Hematopoietic multipotent progenitor cell (in vitro differentiated cells): Measurements from ENCODE around the gene CPA2. TPM values are rescaled to one million over a fixed set of nuclear protein-coding genes. Genes with fewer than 3 reads are reported as not detected.
"Not testable (repeated sequence)": the region's sequence is repeated elsewhere in the genome, so short reads cannot be mapped to it uniquely, and the experiment has no call there.

Experiments used
- DNase-seq, 3 donors: peaks; one replicate each; pipeline ENCODE4 v3.0.0-alpha.2; 2011 to 2015; ENCODE audit warnings: low read depth in 2 of 3, low spot score in 2 of 3
- total RNA-seq: library from RNA; depleted of rRNA; stranded (reverse); fragments of >200 nt; gene quantifications from one replicate; pipeline ENCODE4 v1.2.3, GENCODE V29; 2012

CPA2 gene
- under 0.01 TPM for total RNA-seq

GRCh38 chr7:130266258-130266960 is at the start of gene CPA2:
CPA2 (plus strand) TSS chr7:130266863; CDS start chr7:130266882, 19 bp downstream.
- no peak for DNase-seq

DNA sequence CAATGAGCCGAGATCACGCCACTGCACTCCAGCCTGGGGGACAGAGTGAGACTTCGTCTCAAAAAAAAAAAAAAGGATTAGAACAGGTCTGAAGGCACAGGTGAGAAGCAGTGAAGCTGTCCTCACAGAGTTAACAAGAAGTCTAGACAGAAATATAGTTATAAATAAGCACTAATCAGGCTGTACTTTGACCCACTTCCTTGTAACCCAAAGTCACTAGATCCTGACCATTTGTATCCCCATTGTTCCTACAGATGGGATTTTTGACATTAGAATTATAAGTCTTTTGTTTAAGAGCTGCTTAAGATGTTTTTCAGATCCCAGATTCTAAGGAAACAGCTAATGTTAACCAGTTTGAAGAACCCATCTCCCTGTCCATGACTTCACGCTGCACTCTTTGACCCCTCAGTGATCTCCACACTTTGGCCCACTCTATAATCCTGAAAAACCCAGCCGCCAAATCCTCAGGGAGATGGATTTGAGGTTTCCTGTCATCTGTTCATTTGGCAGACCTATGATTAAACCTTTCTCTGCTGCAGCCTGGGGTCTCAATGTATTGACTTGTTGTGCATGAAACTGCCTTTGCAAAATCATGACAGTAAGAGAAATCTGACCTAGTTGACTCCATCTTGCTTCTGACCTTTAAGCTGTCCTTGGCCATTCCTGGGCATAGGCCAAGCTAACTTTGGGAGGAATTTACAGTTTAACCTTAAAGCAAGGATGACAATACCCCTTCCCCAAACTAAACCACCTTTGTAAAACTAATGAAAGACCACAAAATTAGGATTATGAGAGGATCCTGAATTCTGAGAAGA is 47.6 kb upstream of the CPA2 start:
- no peak for DNase-seq

DNA sequence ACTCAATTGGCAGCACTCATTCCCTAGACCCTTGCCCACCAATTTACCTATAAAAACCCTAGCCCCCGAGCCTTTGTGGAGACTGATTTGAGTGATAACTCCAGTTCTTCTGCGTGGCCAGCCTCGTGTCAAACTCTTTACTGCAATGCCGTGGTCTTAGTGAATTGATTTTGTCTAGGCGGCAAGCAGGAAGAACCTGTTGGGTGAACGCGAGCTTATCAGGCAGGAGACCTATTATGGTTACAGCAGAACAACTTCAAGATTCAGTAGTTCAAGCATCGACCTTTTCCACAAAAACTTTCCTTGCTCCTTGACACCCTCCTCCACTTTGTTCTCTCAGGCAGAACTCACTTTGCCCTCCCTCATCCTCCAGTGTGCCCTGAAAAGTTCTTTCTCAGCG is 46.8 kb upstream of the CPA2 start:
- no peak for DNase-seq

GRCh38 chr7:130221746-130222145 is 44.9 kb upstream of the CPA2 start:
- DNase-seq: no peak

DNA sequence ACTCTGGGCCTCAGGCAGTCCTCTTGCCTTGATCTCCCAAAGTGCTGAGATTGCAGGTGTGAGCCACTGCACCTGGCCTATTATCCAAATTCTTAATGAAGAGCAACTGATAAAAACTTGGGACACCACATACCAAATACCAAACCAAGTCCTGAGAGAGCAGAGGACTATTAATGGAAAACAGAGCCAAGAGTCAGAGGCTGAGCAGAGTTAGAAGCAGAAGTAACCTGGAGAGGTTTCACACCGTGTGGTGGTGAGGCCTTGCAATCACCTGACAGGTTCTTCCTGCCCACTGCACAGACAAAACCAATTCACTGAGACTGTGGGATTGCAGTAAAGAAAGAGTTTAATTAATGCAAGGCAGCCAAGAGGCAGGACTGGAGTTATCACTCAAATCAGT is 43.0 kb upstream of the CPA2 start:
- no peak for DNase-seq

GRCh38 chr7:130224210-130224609 is 42.5 kb upstream of the CPA2 start:
- no peak for DNase-seq

DNA sequence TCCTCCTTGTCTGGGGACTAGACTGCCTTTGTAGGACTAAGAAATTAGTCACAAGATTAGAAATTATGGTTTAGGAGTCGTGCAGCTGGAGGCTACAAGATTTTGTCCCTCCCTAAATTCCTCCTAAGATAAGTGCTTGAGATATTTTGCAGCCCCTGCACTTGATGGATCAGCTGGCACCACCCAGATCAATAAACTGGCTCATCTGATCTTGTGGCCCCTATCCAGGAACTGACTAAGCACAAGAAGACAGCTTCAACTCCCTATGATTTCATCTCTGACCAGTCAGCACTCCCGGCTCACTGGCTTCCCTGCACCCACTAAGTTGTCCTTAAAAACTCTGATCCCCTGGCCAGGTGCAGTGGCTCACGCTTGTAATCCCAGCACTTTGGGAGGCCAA is 41.7 kb upstream of the CPA2 start:
- DNase-seq: not testable (repeated sequence)

DNA sequence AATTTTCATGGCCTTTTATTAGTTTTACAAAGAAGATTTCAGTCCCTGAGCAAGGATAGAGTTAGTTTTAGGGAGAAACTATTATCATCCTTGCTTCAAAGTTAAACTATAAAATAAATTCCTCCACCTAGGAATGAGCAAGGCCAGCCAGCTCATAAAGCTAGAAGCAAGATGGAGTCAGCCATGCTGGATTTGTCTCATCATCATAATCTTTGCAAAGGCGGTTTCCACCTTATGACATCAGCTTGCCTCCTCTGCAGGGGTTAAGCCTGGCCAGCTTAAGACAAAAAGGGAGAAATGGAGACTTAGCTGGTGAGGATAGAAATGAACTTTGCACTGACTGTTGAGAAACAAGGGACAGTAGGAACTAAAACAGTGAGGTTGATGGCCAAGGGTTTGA is 40.3 kb upstream of the CPA2 start:
- DNase-seq: no peak

GRCh38 chr7:130227883-130228575 is 38.6 kb upstream of the CPA2 start:
- DNase-seq: no peak

- no peak for DNase-seq
Measured at GRCh38 chr7:130228840-130229502, 37.7 kb upstream of the CPA2 start.

DNA sequence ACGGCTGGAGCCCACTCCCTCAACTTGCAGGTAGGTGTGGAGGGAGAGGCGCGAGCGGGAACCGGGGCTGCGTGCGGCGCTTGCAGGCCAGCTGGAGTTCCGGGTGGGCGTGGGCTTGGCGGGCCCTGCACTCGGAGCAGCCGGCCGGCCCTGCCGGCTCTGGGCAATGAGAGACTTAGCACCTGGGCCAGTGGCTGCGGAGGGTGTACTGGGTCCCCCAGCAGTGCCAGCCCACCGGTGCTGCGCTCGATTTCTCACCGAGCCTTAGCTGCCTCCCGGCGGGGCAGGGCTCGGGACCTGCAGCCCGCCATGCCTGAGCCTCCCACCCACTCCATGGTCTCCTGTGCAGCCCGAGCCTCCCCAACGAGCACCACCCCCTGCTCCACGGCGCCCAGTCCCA is 36.7 kb upstream of the CPA2 start:
- DNase-seq: not testable (repeated sequence)

DNA sequence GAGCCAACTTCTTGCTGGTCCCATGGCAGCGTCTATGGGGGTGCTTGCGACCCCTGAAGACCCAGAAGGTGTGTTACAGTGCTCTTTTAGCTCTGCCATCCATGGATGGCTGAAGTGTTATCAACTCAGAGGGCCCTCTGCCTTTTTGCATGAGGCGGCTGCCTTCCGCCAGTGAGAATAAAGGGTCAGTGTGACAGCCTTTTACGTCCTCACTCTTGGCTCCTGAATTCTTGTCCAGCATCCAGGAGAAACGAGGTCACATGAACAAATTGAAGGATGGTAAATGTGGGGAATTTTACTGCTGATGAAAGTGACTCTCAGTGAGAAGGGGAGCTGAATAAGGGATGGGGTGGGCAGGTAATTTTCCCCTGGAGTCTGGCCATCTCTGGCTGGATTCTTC is 34.9 kb upstream of the CPA2 start:
- no peak for DNase-seq

DNA sequence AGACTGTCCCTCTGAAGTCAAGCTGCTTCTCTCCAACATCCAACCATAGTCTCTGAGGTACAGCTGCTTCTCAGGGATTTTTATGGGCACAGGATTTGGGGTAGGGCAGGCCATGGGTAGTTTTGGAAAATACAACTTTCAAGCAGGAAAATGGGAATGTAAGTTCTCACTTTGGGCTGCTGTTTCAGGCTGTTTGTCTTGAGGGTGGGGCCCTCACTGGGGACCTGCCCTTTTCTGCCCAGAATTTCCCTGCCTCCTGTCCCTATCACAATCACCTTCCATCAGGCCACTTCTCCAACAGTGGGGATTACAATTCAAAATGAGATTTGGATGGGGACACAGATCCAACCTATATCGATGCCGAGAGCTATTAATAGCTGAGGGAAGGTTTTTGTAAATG is 34.5 kb upstream of the CPA2 start:
- no peak for DNase-seq

GRCh38 chr7:130234078-130234477 is 32.6 kb upstream of the CPA2 start:
- no peak for DNase-seq

DNA sequence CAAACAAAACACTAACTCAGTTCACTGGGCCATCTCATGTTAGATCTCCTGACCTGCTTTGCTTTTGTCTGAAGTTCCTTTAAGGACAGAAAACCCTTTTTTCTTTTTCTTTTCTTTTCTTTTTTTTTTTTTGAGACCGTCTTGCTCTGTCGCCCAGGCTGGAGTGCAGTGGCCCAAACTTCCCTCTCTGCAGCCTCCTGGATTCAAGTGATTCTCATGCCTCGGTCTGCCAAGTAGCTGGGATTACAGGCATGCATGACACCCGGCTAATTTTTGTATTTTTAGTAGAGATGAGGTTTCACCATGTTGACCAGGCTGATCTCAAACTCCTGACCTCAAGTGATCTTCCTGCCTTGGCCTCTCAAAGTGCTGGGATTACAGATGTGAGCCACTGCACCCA is 30.3 kb upstream of the CPA2 start:
- not testable (repeated sequence) for DNase-seq

DNA sequence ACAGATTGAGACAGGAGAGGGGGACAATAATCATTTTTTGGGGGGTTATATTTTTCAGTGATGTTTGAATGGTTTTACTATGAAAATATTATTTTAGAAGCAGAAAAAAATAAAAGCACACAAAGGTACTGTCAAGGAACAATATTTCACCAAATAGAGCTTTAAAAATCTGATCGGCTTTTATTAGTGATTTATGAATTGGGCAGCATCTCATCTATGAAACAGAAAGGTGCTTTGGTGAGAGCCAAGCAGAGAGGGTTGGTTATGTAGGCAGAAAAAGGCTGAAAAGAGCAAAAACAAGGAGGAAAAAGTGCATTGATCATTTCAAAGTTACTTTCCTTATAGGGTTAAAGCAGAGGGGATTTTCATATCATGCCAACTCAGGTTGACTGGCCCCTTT is 26.4 kb upstream of the CPA2 start:
- DNase-seq: no peak

DNA sequence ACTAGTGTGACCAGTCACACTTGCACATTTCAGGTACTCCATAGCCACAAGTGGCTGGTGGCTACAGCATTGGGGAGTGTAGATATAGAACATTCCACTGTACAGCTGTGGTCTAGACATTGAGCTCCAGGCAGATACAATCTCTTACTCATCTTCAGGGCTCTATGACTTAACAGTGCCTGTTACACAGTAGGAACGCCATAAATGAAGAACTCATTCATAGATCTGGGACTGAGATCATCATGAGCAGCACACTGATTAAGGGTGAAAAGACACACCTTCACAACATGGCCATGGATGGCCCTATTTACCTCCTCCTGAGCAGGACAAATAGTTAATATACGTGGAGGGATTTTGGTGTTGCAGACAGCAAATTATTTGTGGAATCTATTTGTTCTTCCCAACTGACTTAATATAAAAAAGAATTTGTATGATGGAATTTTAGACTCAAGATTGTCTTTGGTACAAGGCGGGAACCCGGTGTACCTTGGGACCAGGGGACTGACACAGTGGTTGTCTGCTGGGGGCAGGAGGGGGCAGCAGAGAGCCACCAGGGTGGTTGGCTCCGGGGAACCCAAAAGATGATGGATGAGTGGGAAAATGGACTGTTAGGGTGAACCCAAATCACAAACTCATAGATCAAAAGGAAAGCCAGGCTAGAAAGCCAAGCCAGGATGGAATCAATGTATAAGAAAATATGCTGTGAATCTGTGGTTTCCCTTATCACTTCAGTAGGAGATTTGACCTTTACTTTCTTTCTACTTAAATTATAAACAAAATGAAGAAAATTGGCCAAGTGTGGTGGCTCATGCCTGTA is 24.3 kb upstream of the CPA2 start:
- DNase-seq: peak; percentile 10 to 64 (median 49)

GRCh38 chr7:130243486-130243885 is 23.2 kb upstream of the CPA2 start:
- peak in 1 of 3 donors; percentile 9 for DNase-seq

- DNase-seq: not testable (repeated sequence)
Measured at GRCh38 chr7:130246491-130246890, 20.2 kb upstream of the CPA2 start.

GRCh38 chr7:130248842-130249241 is 17.8 kb upstream of the CPA2 start:
- not testable (repeated sequence) for DNase-seq
